Tibial nerve (tissue), 4 donors: ENCODE data around the gene DFFB.

Experiments
- CTCF ChIP-seq, 5 experiments: fragments of 200-600 bp in 3 of 5; fragments of 450-650 bp in 2 of 5; sonication (generic) in 3 of 5; IDR thresholded peaks; one replicate each; pipeline ENCODE4 v1.5.1; 2016 to 2019; ENCODE audit warnings: antibody characterized with exemption in 5 of 5, mild to moderate bottlenecking in 3 of 5, moderate library complexity in 2 of 5
- EP300 ChIP-seq, 2 donors: sonication (generic); formaldehyde crosslinking; IDR thresholded peaks; one replicate each; pipeline ENCODE4 v1.6.1; 2017; ENCODE audit warnings: antibody characterized with exemption in 2 of 2, mild to moderate bottlenecking in 1 of 2
- POLR2A ChIP-seq, 2 donors: fragments of 450-650 bp; IDR thresholded peaks; one replicate each; pipeline ENCODE4 v1.6.1; 2017; ENCODE audit warnings: antibody characterized with exemption in 2 of 2, mild to moderate bottlenecking in 2 of 2, moderate library complexity in 2 of 2

- TF ChIP-seq POLR2A (IDR thresholded peaks at IDR 0.05) (no peak), CTCF (IDR thresholded peaks at IDR 0.05) (no peak), EP300 (IDR thresholded peaks at IDR 0.05) (no peak)
These were observed 51.7 kb downstream of the DFFB start for GRCh38 chr1:3908886-3909517.
